HL-60 (cell line): ENCODE data around the gene SP110.

Source experiments
- DNase-seq, 2 experiments: peaks; one replicate each; pipeline ENCODE4 v3.0.0-alpha.2; 2010 to 2020; ENCODE audit warnings: low read depth in 1 of 2, low spot score in 1 of 2
- H3K27ac ChIP-seq: fragments of 250-450 bp; sonication (Bioruptor Pico); replicated peaks from 2 replicates; pipeline ENCODE4 v1.5.1; 2020; ENCODE audit warnings: mild to moderate bottlenecking, moderate library complexity
- H3K27me3 ChIP-seq: fragments of 250-450 bp; sonication (Bioruptor Pico); 2 replicates; pipeline ENCODE4 v1.5.1; 2021; ENCODE audit warnings: mild to moderate bottlenecking, moderate library complexity; ENCODE audit not compliant: insufficient read depth, poor library complexity, severe bottlenecking
- H3K4me3 ChIP-seq: replicated peaks from 2 replicates; pipeline ENCODE4 v1.5.1; 2011; ENCODE audit warnings: mild to moderate bottlenecking, control low read depth, low read length; ENCODE audit not compliant: insufficient read depth
- GABPA ChIP-seq: IDR thresholded peaks from 2 replicates; pipeline ENCODE4 v1.6.1; 2012; ENCODE audit warnings: low read depth
- POLR2AphosphoS5 ChIP-seq: IDR thresholded peaks from 2 replicates; pipeline ENCODE4 v1.6.1; 2012; ENCODE audit warnings: low read depth
- SPI1 ChIP-seq: IDR thresholded peaks from 2 replicates; pipeline ENCODE4 v1.6.1; 2012; ENCODE audit warnings: low read depth, mild to moderate bottlenecking, borderline replicate concordance
- TF ChIP-seq, protein P1 (sequence below): IDR thresholded peaks from one replicate; pipeline ENCODE4 v1.5.1; 2011; ENCODE audit warnings: low read length, control low read depth, inconsistent platforms; ENCODE audit not compliant: insufficient read depth
- TF ChIP-seq, protein P2 (sequence below): IDR thresholded peaks from 2 replicates; pipeline ENCODE4 v1.6.1; 2012; ENCODE audit warnings: low read depth; ENCODE audit not compliant: insufficient replicate concordance

Gene SP110

DNA sequence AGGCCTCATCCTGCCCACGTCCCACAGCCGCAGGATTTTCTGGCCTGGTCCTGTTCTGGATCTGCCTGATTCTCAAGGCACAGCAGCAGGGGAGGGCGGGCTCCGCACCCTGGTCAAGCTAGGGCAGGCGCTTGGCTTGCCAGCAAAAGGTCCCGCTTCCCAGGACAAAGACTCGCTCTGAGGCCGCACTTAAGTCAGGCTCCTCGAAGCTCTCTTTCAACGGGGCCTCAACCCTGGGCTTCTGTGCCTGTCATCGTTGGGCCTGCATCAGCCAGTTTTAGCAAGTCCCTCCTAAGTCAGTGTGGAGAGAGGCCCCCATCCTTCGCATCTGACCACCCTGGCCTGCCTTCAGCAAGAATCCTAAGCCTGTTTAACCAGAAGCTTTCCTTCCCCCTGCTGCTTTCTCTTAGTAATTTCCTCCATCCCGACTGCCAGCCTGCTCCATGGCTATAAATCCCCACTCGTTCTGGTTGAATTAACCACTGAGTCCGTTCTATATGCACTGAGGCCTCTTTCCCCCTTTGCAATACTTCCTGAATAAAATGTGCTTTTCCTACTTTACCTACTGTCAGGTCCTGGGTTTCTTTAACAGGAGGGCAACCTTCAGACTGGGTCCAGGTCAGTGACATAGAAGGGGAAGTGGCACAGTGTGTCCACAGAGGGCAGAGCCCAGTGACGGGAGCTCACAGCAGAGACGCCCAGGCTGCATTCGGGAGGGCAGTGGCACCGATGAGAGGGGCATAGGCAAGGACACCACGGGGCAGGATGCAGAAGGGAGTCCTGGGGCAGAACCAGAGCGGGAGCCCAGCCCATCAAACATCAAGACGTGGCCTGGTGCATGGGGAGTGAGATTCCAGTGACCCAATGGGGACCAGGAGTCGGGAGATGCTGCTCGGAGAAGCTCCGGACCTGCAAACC is 62.7 kb downstream of the SP110 start:
- TF ChIP-seq, protein P1, sequence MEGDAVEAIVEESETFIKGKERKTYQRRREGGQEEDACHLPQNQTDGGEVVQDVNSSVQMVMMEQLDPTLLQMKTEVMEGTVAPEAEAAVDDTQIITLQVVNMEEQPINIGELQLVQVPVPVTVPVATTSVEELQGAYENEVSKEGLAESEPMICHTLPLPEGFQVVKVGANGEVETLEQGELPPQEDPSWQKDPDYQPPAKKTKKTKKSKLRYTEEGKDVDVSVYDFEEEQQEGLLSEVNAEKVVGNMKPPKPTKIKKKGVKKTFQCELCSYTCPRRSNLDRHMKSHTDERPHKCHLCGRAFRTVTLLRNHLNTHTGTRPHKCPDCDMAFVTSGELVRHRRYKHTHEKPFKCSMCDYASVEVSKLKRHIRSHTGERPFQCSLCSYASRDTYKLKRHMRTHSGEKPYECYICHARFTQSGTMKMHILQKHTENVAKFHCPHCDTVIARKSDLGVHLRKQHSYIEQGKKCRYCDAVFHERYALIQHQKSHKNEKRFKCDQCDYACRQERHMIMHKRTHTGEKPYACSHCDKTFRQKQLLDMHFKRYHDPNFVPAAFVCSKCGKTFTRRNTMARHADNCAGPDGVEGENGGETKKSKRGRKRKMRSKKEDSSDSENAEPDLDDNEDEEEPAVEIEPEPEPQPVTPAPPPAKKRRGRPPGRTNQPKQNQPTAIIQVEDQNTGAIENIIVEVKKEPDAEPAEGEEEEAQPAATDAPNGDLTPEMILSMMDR = no peak
- TF ChIP-seq SPI1 = peak; percentile 28; the same call in 1 of the 2 replicates
- Histone ChIP-seq H3K27ac (no peak overlapping the region), H3K27me3 (no peaks in the 10 kb centered on the region), H3K4me3 (no peak overlapping the region)
- DNase-seq = no peak

DNA sequence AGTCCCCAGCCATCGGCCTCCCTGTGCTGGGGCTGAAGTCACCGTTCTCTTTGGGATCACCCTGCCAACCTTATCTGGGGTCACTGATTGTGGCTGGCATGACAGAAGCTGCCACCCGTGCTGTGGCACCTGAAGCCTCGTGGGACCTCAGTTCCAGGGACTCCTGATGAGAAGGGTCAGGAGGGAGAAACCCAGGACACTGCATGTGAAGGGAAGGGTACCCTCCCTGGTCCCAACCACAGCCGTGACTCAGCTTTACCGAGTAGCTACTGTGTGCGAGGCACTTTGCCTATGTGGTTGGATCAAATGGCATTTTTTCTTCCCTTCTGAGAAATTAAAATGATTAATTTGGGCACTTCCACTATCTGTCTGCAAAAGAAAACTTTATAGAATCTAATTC is 64.4 kb downstream of the SP110 start:
- Histone ChIP-seq H3K4me3 (no peak overlapping the region), H3K27me3 (no peaks in the 10 kb centered on the region), H3K27ac (0 out of 2 replicates have a peak overlapping the region, but pooled peaks have one; percentile 29)
- TF ChIP-seq POLR2AphosphoS5 (no peak), GABPA (no peak), SPI1 (no peak)
- TF ChIP-seq, protein P2, sequence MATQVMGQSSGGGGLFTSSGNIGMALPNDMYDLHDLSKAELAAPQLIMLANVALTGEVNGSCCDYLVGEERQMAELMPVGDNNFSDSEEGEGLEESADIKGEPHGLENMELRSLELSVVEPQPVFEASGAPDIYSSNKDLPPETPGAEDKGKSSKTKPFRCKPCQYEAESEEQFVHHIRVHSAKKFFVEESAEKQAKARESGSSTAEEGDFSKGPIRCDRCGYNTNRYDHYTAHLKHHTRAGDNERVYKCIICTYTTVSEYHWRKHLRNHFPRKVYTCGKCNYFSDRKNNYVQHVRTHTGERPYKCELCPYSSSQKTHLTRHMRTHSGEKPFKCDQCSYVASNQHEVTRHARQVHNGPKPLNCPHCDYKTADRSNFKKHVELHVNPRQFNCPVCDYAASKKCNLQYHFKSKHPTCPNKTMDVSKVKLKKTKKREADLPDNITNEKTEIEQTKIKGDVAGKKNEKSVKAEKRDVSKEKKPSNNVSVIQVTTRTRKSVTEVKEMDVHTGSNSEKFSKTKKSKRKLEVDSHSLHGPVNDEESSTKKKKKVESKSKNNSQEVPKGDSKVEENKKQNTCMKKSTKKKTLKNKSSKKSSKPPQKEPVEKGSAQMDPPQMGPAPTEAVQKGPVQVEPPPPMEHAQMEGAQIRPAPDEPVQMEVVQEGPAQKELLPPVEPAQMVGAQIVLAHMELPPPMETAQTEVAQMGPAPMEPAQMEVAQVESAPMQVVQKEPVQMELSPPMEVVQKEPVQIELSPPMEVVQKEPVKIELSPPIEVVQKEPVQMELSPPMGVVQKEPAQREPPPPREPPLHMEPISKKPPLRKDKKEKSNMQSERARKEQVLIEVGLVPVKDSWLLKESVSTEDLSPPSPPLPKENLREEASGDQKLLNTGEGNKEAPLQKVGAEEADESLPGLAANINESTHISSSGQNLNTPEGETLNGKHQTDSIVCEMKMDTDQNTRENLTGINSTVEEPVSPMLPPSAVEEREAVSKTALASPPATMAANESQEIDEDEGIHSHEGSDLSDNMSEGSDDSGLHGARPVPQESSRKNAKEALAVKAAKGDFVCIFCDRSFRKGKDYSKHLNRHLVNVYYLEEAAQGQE = no peak
- TF ChIP-seq, protein P1 = no peak
- DNase-seq = peak in 1 of 2 experiments; percentile 33

DNA sequence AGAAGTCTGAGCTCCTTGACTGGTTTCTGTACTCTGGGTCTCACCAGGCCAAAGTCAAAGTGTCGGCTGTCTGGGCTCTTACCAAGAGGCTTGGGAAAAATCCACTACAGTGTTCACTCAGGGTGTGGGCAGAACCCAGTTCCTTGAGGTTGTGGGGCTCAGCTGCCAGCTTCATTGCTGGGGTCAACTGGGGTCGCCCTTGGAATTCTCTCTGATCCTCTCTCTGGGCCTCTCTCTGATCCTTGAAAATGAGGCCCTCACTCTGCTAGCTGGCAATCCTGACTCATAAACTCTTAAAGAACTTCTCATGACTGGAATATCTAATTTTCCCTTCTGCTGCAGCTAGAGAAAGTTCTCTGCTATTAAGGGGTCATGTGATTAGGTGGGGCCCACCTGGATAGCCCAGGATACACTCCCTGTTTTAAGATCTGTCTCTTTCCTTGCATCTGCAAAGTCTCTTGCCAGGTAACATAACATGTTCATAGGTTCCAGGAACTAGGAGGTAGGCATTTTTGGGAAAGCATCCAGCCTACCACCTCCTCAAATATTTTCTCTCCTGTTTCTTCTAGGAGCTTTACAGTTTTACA is 66.3 kb downstream of the SP110 start:
- Histone ChIP-seq H3K27ac (no peak overlapping the region), H3K4me3 (no peak overlapping the region), H3K27me3 (no peaks in the 10 kb centered on the region)
- DNase-seq = no peak
- TF ChIP-seq GABPA = no peak
- TF ChIP-seq, protein P2 = no peak
- TF ChIP-seq, protein P1 = no peak
- TF ChIP-seq POLR2AphosphoS5 = no peak
- no peak for TF ChIP-seq SPI1
